Islet precursor cell (in vitro differentiated cells): ENCODE data around the gene TAF1C.
A peak's percentile ranks its signal among the peaks of the same experiment; 100 is the strongest.

Experiments
- DNase-seq: peaks from one replicate; pipeline ENCODE4 v3.0.0-alpha.2; 2018

TAF1C gene

DNA sequence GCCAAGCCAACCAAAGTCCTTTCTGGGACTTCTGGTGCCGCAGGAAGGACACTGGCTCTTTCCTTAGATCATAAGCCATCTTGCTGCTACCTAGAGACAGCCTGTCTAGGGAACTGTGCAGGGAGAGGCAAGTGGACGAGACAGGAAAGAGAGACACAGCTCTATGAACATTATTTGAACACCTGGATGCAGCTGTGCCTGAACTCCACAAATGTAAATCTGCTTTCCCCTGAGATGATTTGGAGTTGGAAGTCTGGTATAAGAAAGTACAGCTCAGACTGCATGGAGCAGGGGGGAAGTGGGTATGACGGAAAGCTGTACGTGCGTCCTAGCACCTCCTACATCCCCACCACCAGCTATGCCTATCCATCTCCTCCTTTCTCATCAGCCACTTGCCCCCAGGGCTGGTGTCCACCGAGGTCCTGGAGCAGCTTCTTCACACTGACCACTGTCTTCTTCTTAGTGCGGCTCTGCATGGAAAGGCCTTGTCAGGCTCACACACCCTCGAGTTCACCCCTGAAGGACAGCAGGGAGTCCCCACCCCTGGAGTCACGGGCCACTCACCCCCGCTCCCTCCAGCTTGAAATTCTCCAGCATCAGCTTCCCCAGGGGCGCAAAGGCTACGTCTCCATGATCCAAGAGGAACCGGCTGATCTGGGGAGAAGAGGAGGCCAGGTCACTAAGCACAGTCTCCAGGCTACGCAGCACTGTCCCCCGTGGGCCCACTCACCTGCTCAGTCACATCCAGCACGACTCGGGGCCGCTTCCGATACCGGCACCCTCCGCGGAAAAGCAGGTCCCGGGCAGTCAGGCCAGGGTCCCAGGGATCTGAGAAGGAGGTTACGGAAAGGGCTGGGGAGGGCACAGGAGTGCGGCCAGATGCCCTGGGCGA lies 3.9 kb downstream of the TAF1C start:
- DNase-seq: no peak

DNA sequence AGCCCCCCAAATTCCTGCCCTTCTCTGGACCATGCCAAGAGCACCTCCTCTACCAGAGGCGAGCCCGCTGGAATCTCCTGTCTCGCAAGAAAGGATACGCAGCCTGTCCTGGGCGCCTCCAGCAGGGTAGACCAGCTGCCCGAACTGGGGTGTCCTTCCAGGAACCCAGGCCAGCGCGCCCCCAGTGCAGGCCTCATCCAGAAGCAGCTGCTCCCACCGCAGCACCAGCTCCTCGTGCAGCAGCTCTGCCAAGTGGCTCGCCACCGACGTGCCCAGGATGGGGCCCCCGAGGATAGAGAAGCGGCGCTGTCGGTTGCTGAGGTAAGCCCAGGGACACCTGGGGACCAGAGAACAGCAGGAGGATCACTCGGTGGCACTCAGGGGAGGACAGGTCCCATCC lies 4.8 kb downstream of the TAF1C start:
- no peak for DNase-seq

DNA sequence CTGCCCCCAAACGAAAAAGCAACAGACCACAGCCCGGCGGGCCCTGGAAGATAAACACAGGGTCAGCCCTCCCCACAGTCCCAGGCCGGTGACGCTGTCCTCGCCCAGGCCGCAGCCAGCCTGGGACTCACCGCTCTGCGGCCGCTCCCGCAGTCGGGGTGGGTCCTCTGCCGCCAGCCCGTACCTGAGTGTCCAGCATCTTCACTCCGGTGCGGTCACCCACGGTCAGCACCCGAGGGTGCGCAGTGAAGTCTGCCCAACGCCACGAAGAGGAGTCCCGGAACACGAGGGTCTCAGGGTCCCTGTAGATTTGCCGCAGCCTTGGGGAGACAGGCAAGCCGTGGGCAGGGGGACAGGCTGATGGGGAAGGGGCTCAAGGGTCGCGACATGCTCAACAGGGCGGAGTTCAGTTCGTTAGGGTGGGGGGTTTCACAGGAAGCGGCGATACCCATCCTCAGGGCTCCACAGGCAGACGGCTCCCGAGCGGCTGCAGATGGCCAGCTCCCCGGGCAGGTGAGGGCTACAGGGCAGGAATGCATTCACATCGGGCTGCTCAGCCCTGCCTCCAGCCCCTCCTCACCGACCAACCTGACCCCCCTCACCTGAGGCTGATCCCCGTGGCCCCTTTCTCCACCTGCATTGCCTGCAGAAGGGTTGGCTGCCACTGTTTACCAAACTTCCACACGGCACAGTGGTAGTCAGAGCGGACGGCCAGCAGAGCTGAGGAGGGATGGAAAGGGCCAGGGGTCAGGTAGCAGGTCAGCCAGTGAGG lies 5.5 kb downstream of the TAF1C start:
- DNase-seq: no peak

DNA sequence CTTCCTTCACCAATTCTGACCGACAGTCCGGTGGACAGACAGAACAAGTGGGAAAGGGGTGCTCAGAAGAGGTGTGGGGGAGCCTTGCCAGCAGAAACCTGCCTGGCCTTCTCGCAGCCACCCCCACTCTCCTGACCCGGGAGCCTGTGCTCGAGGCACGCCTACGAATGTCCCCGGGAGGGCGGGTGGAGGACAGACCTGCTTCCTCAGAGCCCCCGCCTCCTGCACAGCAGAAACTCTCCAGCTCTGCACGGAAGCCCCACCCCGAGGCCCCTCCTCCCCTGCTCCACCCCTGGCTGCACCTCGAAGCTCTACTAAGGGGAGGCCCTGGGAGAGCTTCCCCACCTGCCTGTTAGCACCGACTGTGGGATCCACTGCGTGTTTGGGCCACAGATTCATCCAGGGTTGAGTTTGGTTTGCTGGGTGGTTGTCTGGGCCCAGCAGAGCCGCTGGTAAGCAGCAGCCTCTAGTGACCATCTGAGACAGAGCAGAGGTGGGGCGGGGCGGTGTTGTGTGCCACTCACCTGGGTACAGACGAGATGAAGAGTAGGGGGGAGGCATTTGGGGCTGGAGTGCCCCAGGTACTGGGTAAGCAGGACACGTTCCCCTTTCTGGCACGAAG lies 6.2 kb downstream of the TAF1C start:
- no peak for DNase-seq

DNA sequence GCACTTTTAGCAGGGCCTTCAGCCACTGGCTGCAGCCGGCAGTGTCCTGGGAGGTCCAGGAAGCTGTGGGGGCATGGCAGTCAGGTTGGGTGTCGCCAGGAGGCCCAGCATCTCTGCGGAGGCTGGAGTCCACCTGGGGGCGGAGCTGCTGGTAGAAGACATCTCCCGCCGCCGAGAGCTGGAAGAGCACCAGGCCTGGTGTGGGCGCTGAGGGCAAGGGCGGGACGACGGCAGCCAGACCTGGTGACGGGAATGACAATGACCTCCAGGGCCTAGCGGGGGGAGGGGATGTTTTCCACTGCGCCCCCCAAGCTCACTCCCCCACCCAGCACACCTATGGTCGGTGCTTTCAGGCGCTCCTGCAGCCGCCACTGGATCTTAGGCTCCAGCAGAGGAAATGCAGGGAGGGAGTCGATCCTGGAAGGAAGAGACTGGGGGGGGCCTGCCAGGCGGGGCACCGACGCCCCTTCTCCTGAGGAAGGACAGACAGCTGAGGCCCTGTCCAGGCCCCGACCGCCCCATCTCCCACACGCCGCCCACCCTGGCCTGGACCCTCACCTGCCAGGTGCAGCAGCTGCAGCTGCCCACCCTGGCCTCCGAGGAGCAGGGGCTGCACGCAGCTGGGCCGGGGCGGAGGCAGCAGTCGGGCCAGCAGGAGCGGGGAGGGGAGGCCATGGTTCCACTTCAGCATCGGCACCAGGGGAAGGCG lies 7.1 kb downstream of the TAF1C start:
- no peak for DNase-seq

DNA sequence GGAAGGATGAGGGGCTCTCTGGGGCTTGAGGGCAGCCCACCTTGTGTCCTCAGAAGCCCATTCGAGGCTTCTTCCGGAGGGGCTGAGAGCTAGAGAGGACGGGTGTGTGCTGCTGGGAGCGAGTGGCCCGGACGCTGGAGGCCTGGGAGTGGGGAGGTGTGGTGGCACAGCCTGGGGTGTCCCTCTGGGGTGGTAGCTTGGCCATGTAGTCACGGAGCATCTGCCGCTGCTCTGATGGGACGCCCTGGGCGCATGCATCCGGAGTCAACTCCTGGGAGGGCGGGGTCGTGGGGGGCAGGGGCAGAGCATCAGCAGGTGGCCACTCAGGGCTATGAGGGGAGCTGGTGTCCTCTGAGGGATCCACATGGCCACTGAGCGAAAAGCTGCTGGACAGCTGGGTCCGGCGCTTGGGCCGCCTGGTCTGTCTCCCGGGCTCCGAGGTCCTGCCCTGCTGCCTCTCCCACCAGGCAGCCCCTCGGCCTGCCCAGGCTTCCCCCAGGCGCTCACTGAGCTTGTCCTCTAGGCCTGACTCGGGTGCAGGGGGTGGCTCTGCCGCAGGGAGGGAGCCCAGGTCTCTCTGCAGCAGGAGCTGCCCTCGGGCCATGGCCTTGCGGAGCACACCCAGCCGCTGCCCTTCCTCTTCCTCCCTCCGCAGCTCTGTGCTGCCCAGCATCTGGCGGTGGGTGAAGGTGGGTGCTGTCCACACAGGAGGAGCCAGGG lies 7.8 kb downstream of the TAF1C start:
- DNase-seq: no peak

DNA sequence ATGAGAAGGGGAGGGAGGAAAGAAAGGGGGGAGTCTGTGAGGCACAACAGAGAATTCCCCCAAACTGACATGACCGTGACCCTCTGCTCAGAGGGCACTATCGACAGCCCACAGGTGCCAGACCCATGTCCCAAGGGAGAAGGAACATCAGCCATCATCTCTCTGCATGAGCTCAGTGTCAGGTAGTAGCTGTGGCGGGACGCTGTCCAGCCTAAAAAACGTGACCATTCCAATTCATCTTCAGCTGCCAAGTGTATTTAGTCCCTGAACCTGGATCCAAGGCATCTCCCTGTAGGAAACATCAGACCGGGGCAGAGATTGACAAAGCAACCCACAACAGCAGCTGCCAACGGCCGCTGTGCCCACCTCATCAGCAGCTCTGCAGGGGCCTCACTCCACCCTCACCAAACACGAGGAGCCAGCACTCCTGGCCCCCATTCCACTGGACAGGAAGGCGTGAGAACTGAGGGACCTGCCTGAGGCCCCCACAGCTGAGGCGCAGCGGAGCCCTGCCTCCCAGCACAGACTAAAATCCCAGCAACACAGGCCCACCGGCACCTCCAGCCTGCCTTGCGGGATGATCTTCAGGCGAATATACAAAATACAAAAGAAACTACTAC lies 8.6 kb downstream of the TAF1C start:
- no peak for DNase-seq

DNA sequence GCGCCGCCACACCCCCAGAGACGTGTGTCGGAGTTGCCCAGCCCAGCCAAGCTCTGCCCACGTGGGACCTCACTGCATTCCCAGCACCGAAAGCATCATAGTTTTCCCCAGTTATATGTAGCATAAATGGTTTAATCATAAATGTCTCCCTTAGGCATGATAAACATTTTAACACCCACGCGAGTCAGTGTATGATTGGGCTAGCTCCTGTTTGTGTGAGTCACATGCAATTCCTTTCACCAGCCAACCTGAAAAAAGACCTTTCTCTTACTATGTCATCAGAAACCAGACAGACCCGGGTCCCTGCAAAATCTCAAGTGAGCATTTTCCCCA lies 9.2 kb downstream of the TAF1C start:
- no peak for DNase-seq

DNA sequence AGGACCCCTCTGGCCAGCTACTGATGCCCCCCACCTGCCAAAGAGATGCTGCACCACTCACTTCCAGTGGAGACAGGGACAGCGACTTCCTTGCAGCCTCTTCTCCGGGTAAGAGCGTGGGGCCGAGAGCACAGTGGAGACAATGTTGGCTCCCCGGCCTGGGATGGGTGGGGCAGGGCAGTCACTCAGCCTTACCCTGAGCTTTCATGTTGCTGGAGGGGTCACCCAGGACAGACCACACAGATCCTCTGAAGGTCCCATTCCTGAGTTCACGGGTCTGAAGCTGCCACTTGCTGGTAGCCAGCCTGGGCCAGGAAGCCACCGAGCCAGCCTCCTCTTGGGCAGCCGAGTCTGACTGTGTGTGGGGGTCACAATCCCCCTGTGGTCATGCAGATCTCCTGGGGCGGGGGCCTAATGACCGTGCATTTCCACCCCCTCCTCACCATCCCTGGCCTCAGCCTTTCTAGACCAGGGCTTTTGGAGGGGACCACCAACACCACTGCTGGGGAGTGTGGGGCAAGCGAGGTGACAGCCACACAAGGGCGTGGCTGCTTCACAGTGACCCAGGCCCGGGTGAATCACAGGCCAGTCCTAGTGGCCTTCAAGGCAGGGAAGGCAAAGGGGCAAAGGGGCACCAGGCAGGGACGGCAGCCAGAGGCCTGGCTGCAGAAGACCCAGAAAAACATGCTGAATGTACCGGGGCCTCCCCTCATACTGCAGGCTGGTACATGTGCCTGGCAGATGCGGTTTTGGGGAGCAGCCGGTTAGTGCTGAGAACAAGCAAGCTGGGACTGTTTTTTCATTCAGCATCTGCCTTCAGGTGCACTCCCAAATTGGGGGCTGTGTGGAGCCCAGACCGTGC lies 10.4 kb downstream of the TAF1C start:
- DNase-seq: no peak

DNA sequence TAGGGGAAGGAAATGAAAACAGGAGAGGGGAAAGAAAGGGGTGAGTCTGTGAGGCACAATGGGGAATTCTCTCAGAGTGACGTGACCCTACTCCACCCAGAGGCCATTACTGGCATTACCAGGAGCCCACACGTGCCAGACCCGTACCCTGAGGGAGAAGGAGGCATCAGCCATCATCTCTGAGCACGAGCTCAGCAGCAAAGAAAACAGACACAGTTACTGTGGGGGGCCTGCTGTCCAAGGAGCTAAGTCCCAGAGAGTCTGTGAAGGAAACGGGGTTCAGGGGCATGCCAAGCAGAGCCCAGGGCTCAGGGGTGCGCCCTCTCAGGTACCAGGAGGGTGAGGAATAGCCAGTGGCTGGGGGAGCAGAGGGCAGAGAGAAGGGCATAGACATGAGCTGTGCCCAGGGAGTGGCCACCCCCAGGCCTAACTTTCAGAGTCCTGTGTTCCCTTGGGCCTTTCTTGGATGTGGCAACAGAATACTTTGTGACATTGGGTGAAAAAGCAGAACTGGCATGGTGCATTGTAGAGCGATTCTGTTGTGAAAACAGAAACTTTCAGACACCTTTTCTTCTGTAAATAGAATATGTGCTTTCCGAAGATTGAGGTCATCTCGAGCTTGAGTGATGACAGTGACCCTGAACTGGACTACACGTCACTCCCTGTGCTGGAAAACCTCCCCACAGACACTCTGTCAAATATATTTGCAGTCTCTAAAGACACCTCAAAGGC lies 11.3 kb downstream of the TAF1C start:
- peak; percentile 88 for DNase-seq

DNA sequence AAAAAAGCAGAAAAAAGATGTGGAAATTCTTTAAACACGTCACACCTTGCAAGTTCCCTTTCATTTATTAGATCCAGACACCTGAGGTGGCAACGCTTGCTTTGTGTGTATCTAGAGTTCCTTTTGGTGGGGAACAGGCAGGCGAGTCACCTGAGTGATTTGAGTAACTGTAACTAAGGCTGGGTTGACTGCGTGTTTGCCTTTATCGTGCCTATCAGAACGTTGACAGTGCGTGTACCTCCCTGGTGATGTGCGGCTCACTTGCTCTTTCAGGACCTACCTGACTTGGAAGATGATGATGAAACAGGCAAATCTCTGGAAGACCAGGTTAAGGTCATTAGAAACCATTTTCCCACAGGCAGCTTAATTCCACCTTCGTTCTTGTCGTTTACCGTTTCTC lies 12.5 kb downstream of the TAF1C start:
- DNase-seq: no peak

DNA sequence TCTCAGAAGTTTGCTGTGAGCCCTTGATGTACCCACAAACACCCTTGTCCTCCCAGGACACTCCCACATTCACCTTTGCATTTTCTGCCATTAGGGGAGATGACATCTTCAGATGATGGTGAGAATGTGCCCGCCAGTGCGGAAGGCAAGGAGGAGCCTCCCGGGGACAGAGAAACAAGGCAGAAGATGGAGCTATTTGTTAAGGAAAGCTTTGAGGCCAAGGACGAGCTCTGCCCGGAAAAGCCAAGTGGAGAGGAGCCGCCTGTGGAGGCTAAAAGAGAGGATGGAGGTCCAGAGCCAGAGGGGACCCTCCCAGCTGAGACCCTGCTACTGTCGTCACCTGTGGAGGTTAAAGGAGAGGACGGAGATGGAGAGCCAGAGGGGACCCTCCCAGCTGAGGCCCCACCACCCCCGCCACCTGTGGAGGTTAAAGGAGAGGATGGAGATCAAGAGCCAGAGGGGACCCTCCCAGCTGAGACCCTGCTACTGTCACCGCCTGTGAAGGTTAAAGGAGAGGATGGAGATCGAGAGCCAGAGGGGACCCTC lies 17.0 kb downstream of the TAF1C start:
- DNase-seq: peak; percentile 50

DNA sequence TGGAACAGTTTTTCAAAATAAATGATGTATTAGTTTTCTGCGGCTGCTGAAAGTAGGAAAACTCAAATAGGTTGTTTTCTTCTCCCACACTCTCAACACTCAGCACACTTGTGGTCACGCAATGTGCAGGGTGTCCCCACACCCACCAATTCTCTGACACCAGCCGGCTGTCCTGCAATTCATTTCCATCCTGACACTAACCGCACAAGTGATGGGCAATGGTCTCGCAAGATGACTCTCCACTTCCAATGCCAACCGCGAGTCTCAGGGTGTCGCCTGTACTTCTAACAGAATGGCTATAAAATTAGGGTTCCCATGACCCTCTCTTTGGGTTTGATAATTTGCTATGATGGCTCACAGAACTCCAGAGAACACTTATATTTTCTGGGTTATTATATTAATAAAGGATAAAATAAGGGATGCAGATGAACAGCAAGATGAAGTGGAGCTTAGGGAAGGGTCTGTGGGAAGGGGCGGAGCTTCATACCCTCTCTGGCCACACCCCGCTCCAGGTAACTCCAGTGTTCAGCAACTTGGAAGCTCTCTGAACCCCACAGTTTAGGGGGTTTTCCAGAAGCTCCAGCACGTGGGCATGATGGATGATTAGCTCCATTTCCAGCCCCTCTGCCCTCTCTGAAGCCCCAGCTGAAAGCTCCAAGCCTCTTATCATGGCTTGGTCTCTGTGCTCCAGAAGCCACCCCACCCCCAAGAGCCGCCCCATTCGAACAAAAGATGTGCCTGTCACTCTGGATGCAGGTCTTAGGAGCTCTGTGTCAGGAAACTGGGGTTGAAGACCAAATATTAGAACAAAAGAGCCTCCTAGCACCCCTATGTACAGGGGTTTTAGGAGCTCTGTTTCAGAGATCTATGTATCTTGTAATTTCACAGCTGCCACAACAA lies 19.8 kb downstream of the TAF1C start:
- peak; percentile 22 for DNase-seq

DNA sequence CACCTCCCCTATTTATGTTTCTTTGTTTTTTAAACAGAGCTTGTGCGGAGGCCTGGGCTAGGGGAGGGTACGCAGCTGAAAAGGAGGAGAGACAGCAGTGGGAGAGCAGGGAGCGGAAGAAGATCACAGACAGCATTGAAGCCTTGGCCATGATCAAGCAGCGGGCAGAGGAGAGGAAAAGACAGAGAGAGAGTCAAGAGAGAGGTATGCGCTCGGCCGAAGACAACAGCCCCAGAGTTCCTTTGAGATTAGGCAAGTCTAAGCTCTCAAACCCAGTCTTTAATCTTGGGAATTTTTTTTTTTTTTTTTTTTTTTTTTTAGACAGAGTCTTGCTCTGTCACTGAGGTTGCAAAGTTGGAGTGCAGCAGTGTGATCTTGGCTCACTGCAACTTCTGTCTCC lies 21.1 kb downstream of the TAF1C start:
- DNase-seq: peak; percentile 34

DNA sequence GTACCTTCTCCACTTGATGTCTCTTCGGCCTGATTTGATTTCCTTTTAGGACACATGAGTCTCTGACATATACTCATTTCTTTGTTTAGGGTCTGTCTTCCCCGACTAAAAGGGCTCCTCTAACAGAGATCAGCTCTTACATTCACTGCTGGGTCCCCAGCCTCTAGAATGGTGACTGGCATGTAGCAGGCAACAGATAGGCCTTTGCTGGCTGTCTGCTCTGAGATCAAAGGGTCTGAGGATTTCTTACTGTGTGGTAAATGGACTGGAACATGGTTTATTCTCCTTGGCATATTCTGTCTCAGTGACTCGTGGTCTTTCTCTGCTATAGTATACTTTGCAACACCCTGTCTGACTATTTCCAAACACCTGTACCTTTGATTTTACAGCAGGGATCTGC lies 25.1 kb downstream of the TAF1C start:
- no peak for DNase-seq

DNA sequence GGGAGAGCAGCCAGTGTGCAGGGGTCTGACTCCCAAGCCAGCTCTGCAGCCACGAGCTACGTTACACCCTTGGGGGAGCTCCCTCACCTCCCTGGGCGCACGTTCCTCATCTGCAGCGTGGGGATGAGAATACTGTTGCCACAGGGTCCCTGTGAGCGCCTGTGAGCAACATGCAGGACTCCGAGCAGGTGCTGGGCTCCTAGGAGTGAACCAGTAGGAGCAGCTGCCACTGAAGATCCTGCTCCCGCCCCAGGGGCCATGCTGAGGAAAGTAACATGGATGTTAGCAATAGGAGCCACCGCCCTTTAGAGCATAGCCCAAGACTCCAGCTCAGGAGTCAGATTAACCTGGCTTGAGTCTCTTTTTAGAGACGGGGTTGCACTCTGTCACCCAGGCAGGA lies 25.8 kb downstream of the TAF1C start:
- DNase-seq: no peak

DNA sequence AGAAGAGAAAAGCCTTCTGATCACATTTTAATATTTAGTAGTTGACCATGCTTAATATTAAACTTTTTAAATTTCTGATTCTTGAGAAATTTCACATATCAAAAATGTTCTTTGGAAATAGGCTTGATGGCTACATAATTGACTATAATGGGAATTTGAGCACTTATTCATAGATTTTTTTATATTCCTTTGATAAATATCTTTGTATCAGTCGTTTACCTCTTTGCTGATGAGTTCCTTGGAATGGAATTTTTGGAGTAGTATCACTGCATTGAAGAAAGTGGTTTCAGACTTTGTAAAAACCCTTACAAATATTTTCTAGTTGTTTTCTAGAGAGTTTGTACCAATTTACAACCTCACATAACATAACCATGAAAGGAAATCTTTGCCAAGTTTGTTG lies 27.1 kb downstream of the TAF1C start:
- no peak for DNase-seq

DNA sequence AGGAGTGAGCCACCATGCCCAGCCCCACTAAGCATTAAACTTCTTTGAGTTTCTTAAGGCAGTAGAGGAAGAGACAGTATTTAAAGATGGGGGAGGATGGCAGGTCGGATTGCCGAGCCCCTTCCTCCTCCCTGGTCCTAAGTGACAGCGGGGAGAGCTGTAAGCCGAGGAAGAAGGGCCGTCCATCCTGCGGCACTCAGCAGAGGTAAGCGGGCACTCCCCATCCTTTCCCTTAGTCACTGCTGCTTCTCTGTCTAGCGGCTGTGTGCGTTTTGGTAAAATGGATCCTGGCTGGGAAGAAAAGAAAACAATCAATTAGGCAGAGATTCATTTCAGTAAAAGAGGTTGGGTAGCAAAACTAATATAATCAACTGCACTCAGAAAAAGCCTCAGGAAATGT lies 27.9 kb downstream of the TAF1C start:
- DNase-seq: no peak

DNA sequence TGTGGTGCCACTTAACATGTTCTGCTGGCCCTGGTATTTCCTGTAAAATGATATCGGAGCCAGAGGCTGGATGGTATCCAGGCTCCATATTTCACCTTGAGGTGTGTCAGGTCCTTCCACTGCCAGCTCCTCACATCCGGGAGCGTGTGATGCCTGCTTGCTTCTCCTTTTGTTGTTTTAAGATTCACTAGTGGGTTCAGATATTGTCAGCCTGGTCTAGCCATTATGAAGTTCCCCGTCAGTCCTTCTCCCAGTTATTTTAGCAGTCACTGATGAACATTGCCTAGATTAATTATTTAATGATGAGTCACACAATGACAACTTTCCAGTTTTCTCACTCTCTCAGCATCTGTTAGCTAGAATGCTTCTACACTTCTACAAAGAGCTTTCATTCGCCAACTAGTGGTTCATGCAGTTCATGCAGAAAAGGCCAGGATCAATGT lies 30.5 kb downstream of the TAF1C start:
- no peak for DNase-seq
